B cell (primary cell): ENCODE results near the gene FGD4. TPM values are rescaled to one million over a fixed set of nuclear protein-coding genes. Genes with fewer than 3 reads are reported as not detected.

Experiments used
- ATAC-seq: fragments of 200-7000 bp; cut with Tn5 transposase; one replicate; pipeline ENCODE4 v1.10.0; 2021; ENCODE audit warnings: low read depth, mild to moderate bottlenecking, moderate number of reproducible peaks, moderate library complexity
- CTCF ChIA-PET: fragments of 350-600 bp; sonication (Branson Sonifier 250); formaldehyde crosslinking; loops from one replicate; lab custom pipeline; 2021; ENCODE audit warnings: antibody characterized with exemption, inconsistent platforms; lab: Charles Lee
- POLR2A ChIA-PET: fragments of 350-600 bp; sonication (Branson Sonifier 250); formaldehyde crosslinking; loops from one replicate; lab custom pipeline; 2021; ENCODE audit warnings: antibody characterized with exemption; lab: Charles Lee
- DNase-seq: peaks from one replicate; pipeline ENCODE4 v3.0.0; 2013
- H2AFZ ChIP-seq: 2 replicates; pipeline ENCODE4 v1.6.1; 2012; ENCODE audit warnings: mild to moderate bottlenecking, low read depth, low read length; ENCODE audit not compliant: insufficient read depth, poor library complexity, severe bottlenecking
- H3K27ac ChIP-seq, 2 donors: 1 replicate in 1 of 2; 2 replicates in 1 of 2; pipeline ENCODE4 v1.5.1; 2012 to 2013; ENCODE audit warnings: low read length in 2 of 2, mild to moderate bottlenecking in 2 of 2, moderate library complexity in 1 of 2
- H3K27me3 ChIP-seq, 4 experiments: fragments of 200-600 bp in 1 of 4; sonication (generic) in 1 of 4; replicated peaks in 1 of 4; 1 replicate in 2 of 4; 2 replicates in 2 of 4; pipeline versions ENCODE4 v1.6.1 to v1.7.0; 2013 to 2016; ENCODE audit warnings: low read length in 3 of 4, mild to moderate bottlenecking in 2 of 4, mixed read lengths in 1 of 4, moderate library complexity in 1 of 4; ENCODE audit not compliant: insufficient read depth in 4 of 4, control insufficient read depth in 3 of 4; ENCODE audit errors: control extremely low read depth in 1 of 4
- H3K36me3 ChIP-seq, 2 experiments: replicated peaks in 1 of 2; 1 replicate in 1 of 2; 2 replicates in 1 of 2; pipeline versions ENCODE4 v1.6.1 to v1.7.1; 2013; ENCODE audit warnings: low read length in 1 of 2; ENCODE audit not compliant: insufficient read depth in 2 of 2, control insufficient read depth in 1 of 2; ENCODE audit errors: control extremely low read depth in 1 of 2, extremely low read depth in 1 of 2
- H3K4me1 ChIP-seq, 2 donors: fragments of 200-600 bp in 1 of 2; sonication (generic) in 1 of 2; 1 replicate in 1 of 2; 2 replicates in 1 of 2; pipeline versions ENCODE4 v1.5.1 to v1.6.1; 2013 to 2017; ENCODE audit warnings: low read length in 2 of 2; ENCODE audit not compliant: control insufficient read depth in 2 of 2, insufficient read depth in 2 of 2
- H3K4me2 ChIP-seq: replicated peaks from 2 replicates; pipeline ENCODE3; 2012; ENCODE audit warnings: mild to moderate bottlenecking, low read depth, low read length; ENCODE audit not compliant: poor library complexity, severe bottlenecking
- H3K4me3 ChIP-seq, 5 experiments: fragments of 200-600 bp in 1 of 5; sonication (generic) in 1 of 5; 1 replicate in 3 of 5; 2 replicates in 2 of 5; pipeline versions ENCODE4 v1.5.1 to v1.7.0; 2011 to 2016; ENCODE audit warnings: low read length in 4 of 5, mild to moderate bottlenecking in 4 of 5, low read depth in 2 of 5, control low read depth in 1 of 5, moderate library complexity in 1 of 5; ENCODE audit not compliant: insufficient read depth in 1 of 5; ENCODE audit errors: control extremely low read depth in 1 of 5, extremely low read depth in 1 of 5
- H3K79me2 ChIP-seq: fragments of 200-600 bp; sonication (generic); one replicate; pipeline ENCODE4 v1.6.0; 2016; ENCODE audit warnings: low read length; ENCODE audit not compliant: control insufficient read depth, insufficient read depth
- H3K9ac ChIP-seq: fragments of 200-600 bp; sonication (generic); 2 replicates; pipeline ENCODE4 v1.6.1; 2017; ENCODE audit warnings: mild to moderate bottlenecking, low read length, moderate library complexity
- H3K9me3 ChIP-seq, 3 donors: one replicate each; pipeline versions ENCODE4 v1.6.1 to v1.7.1; 2013; ENCODE audit warnings: low read length in 2 of 3; ENCODE audit not compliant: control insufficient read depth in 2 of 3, insufficient read depth in 1 of 3; ENCODE audit errors: control extremely low read depth in 1 of 3
- H4K20me1 ChIP-seq: 2 replicates; pipeline ENCODE4 v1.6.0; 2012; ENCODE audit warnings: mild to moderate bottlenecking, low read length; ENCODE audit not compliant: insufficient read depth, control insufficient read depth, poor library complexity, severe bottlenecking
- H3K27ac Mint-ChIP-seq: one replicate; pipeline ENCODE4 v1.8.0; 2021; ENCODE audit warnings: mixed read lengths
- H3K27me3 Mint-ChIP-seq: one replicate; pipeline ENCODE4 v1.8.0; 2021; ENCODE audit warnings: mixed read lengths
- H3K4me1 Mint-ChIP-seq: one replicate; pipeline ENCODE4 v1.8.0; 2021; ENCODE audit warnings: mixed read lengths
- H3K4me3 Mint-ChIP-seq: one replicate; pipeline ENCODE4 v1.8.0; 2021; ENCODE audit warnings: mixed read lengths
- H3K9me3 Mint-ChIP-seq: one replicate; pipeline ENCODE4 v1.8.0; 2022; ENCODE audit warnings: mixed read lengths; ENCODE audit not compliant: insufficient read depth
- EZH2 ChIP-seq: IDR thresholded peaks from 2 replicates; pipeline ENCODE4 v1.6.1; 2012; ENCODE audit warnings: borderline replicate concordance, low read depth, mild to moderate bottlenecking, moderate library complexity, low read length; ENCODE audit not compliant: insufficient read depth, poor library complexity, severe bottlenecking
- WGBS: methylation state at CpG from one replicate; pipeline ENCODE4 v1.1.5; 2013; ENCODE audit warnings: missing lambda C conversion rate; ENCODE audit not compliant: insufficient coverage; 5-methylcytosine and 5-hydroxymethylcytosine counted together
- intact Hi-C: fragments of 100-400 bp; cut with micrococcal nuclease; formaldehyde crosslinking; loops from one replicate; pipeline ENCODE4 v1.10.0; 2022
- polyA plus RNA-seq: library from polyadenylated mRNA; depleted of rRNA; stranded (reverse); fragments of >200 nt; gene quantifications from 2 replicates; pipeline ENCODE4 v1.2.3, GENCODE V29; 2012
- total RNA-seq, 2 donors: library from RNA; stranded (reverse); fragments of 120-200 nt in 1 of 2; gene quantifications; 1 replicate in 1 of 2; 2 replicates in 1 of 2; pipeline versions ENCODE4 v1.2.3 to v1.2.4, GENCODE V29; 2013 to 2022
- TF ChIP-seq, protein P1 (sequence below): fragments of 200-600 bp; IDR thresholded peaks from one replicate; pipeline ENCODE4 v1.8.0; 2022; ENCODE audit warnings: antibody characterized with exemption, mild to moderate bottlenecking

Gene FGD4
- total and polyA plus RNA-seq, 2 donors (not counting 1 experiment from before 2014, with no cell fraction given) = 2.1 to 2.8 TPM

DNA sequence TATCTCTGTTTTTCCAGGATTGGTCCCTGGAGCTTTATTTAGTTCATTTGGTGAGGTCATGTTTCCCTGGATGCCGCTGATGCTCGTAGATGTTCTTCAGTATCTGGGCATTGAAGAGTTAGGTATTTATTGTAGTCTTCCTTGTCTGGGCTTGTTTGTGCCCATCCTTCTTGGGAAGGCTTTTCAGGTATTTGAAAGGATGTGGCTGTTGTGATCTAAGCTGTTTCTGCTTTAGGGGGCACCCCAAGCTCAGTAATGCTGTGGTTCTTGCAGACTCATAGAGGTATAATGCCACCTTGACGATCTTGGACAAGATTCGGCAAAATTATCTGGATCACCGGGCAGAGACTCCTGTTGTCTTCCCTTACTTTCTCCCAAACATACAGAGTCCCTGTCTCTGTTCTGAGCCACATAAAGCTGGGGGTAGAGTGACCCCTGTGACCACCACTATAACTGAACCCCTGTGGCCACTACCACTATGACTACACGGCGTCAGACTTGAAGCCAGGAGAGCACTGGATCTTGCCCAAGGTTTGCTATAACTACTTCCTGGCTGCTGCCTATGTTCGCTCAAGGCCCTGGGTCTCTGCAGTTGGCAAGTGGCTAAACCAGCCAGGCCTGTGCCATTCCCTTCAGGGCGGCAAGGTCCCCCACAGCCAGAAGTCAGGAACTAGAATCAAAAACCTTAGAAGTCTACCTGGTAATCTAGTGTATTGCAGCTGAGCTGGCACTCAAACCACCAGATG is 40.9 kb downstream of the FGD4 start:
- Histone ChIP-seq H2AFZ (no peak overlapping the region), H3K4me2 (no peak overlapping the region), H3K27ac (no peak overlapping the region), H3K4me1 (no peaks in the 10 kb centered on the region), H3K4me3 (no peak overlapping the region), H3K9me3 (no peaks in the 10 kb centered on the region), H3K9ac (no peak overlapping the region), H4K20me1 (no peaks in the 10 kb centered on the region), H3K36me3 (no peaks in the 10 kb centered on the region), H3K27me3 (peaks cover 0 to 2% (median 0%) of the 10 kb centered on the region in 4 experiments), H3K79me2 (no peaks in the 10 kb centered on the region)
- no peaks in the 10 kb centered on the region for H3K9me3 Mint-ChIP-seq
- H3K4me3 Mint-ChIP-seq = no peak overlapping the region
- POLR2A ChIA-PET = no interaction called here
- CTCF ChIA-PET = no interaction called here
- H3K27ac Mint-ChIP-seq = no peak overlapping the region
- no peaks in the 10 kb centered on the region for H3K27me3 Mint-ChIP-seq
- no peak for TF ChIP-seq EZH2
- TF ChIP-seq, protein P1, sequence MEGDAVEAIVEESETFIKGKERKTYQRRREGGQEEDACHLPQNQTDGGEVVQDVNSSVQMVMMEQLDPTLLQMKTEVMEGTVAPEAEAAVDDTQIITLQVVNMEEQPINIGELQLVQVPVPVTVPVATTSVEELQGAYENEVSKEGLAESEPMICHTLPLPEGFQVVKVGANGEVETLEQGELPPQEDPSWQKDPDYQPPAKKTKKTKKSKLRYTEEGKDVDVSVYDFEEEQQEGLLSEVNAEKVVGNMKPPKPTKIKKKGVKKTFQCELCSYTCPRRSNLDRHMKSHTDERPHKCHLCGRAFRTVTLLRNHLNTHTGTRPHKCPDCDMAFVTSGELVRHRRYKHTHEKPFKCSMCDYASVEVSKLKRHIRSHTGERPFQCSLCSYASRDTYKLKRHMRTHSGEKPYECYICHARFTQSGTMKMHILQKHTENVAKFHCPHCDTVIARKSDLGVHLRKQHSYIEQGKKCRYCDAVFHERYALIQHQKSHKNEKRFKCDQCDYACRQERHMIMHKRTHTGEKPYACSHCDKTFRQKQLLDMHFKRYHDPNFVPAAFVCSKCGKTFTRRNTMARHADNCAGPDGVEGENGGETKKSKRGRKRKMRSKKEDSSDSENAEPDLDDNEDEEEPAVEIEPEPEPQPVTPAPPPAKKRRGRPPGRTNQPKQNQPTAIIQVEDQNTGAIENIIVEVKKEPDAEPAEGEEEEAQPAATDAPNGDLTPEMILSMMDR = no peak
- intact Hi-C loops = no loop called here
- H3K4me1 Mint-ChIP-seq = peaks cover 1% of the 10 kb centered on the region
- 97% methylated on average over 9 of the region's 9 CpGs for WGBS
- DNase-seq = no peak
- ATAC-seq = no peak

DNA sequence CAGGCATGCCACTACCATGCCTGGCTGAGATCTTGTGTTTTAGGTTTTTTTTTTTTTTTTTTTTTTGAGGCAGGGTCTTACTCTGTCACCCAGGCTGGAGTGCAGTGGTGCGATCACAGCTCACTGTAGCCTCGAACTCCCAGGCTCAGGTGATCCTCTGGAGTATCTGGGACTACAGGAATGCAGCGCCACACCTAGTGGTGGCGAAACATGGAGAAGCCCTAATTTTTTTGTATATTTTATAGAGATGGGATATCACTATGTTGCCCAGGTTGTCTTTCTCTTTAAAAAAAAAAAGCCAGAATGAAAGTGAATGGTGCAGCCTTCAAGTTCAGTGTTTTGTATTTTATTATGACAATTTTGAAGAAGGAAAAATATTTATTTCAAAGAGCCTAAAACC is 44.1 kb downstream of the FGD4 start:
- H3K4me3 Mint-ChIP-seq = no peak overlapping the region
- Histone ChIP-seq H3K27ac (no peak overlapping the region), H3K4me1 (no peaks in the 10 kb centered on the region), H3K9me3 (no peaks in the 10 kb centered on the region), H3K79me2 (no peaks in the 10 kb centered on the region), H3K9ac (no peak overlapping the region), H3K27me3 (peaks cover 0 to 2% (median 0%) of the 10 kb centered on the region in 4 experiments), H2AFZ (no peak overlapping the region), H4K20me1 (no peaks in the 10 kb centered on the region), H3K4me3 (no peak overlapping the region), H3K4me2 (no peak overlapping the region), H3K36me3 (no peaks in the 10 kb centered on the region)
- ChIA-PET POLR2A (no interaction called here), CTCF (no interaction called here)
- no peaks in the 10 kb centered on the region for H3K27me3 Mint-ChIP-seq
- intact Hi-C loops = no loop called here
- H3K4me1 Mint-ChIP-seq = peaks cover 1% of the 10 kb centered on the region
- no peak for ATAC-seq
- TF ChIP-seq EZH2 = no peak
- TF ChIP-seq, protein P1 = no peak
- no peak overlapping the region for H3K27ac Mint-ChIP-seq
- no peaks in the 10 kb centered on the region for H3K9me3 Mint-ChIP-seq
- WGBS = 86% methylated on average over 2 of the region's 4 CpGs
- DNase-seq = no peak
